DMS 273 treated with DMSO at 0.1 percent for 48 hours (cell line): ENCODE results near the gene PDE1C.
"Not testable (repeated sequence)": the region's sequence is repeated elsewhere in the genome, so short reads cannot be mapped to it uniquely, and the experiment has no call there.

Experiments
- DNase-seq: peaks from one replicate; lab custom pipeline; 2025; lab: John Stamatoyannopoulos, UW

The PDE1C gene

DNA sequence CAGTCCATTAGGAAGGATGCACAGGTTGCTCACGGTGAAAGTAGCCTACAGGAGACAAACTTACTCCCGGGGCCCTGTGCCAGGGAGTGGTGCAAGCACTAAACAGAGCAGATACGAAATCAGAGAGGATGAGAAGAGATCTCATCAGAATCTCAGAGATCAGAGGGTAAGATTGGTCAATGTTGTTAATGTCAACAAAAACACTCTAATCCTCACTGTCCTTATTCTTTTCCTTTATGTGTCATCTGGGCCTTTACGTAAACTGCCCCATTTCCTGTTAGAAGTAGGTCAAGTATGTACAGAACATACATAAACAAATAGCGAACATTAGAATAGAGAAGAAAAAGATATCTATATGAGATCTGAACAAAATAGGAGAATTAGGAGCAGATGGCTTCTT is 220.1 kb downstream of the PDE1C start:
- DNase-seq, result no peak

GRCh38 chr7:31835471-31835870 is 234.7 kb downstream of the PDE1C start:
- DNase-seq, result no peak

- not testable (repeated sequence) for DNase-seq
These were observed 236.6 kb downstream of the PDE1C start for GRCh38 chr7:31833625-31834024.

- DNase-seq, result no peak
These were observed 241.7 kb downstream of the PDE1C start for GRCh38 chr7:31828520-31828919.

DNA sequence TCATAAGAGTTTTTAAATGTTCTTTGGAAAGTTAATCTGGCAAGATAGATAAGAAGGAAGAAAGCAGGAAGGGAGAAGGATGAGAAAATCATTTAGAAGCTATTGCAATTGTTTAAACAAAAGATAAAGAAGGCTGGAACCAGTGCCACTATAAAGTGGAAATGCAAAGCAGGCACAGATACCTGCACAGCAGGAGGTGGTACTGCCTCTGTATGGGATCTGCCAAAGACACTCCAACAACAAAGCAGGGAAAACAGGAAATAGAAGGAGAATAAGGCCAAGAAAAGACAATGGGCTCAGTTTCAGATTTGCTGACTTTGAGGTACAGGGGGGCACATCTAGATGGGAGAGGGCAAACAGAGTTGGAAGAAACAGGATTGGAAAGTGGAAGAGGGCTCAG is 244.6 kb downstream of the PDE1C start:
- DNase-seq, result no peak

GRCh38 chr7:31819031-31819430 is 251.2 kb downstream of the PDE1C start:
- DNase-seq, result no peak

DNA sequence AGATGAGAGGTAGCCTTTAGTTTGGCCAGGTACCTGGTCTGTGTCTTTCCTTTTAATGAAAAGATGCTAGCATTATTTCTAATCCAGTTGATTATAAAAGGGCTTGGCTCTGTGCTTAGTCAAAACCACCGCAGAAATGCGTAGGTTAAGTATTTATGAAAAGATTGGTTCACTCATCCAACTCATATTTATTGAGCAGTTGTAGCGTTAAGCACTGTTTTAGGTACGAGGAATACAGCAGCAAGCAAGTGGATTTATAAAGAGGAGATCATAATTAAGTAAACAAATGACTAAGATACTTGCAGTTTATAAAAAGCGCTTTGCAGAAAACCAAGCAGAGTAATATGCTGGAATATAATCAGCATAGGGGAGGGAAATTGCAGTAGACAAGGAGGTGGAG is 253.4 kb downstream of the PDE1C start:
- DNase-seq, result no peak

DNA sequence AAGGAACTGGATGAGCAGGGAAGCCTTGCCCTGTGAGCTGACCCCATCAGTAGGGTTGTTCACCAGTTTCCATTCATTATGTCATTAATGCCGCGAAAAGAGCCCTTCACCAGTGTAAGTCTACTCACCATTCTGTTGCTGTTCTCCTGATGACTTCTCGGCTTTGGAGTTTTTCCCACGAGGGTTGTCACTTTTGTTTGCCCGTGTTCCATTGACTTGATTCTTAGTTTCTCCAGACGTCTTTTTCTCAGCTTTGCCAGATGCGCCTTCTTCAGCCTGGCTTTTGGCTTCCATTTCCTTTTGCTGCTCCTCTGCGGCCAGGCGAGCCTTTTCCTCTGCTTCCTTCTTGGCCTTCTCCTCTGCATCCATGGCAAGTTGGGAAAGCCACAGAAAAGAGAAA is 254.4 kb downstream of the PDE1C start:
- DNase-seq, result no peak

DNA sequence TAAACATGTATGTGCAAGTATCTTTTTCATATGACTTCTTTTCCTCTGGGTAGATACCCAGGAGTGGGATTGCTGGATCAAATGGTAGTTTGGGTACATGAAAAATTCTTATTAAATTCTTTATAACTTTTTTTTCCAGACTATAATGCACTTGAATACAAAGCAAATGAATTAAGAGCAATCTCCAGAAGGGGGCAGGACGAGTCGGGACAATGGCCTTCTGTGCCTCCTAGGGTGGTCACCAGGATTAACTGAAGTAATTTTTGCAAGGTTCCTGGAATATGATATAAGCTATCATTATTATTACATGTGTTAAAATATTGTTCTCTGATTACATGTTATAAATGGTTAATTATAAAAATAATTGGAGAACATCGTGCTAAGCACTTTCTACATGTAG is 256.0 kb downstream of the PDE1C start:
- DNase-seq, result no peak

- DNase-seq, result no peak
These were observed 258.4 kb downstream of the PDE1C start for GRCh38 chr7:31811650-31812461.

DNA sequence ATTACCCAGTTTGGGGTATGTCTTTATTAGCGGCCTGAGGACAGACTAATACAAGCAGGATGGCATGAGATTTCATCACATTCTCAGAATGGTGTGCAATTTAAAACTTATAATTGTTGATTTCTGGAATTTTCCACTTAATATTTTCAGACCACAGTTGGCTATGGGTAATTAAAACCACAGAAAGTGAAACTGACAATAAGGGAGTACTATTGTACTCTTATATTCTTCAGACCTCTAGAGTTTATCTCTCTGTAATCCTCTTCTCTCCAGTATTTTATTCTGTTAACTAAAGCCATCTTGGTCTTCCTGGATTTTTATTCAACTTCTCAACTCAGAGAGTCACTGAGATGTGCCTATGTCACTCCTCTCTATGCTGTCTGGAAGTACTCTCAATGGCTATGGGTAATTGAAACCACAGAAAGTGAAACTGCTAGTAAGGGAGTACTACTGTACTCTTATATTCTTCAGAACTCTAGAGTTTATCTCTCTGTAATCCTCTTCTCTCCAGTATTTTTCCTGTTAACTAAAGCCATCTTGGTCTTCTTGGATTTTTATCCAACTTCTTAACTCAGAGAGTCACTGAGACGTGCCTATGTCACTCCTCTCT is 264.9 kb downstream of the PDE1C start:
- no peak for DNase-seq

- no peak for DNase-seq
These were observed 273.8 kb downstream of the PDE1C start for GRCh38 chr7:31796375-31796774.

- DNase-seq, result no peak
These were observed 275.3 kb downstream of the PDE1C start for GRCh38 chr7:31794851-31795344.

GRCh38 chr7:31791881-31792280 is 278.3 kb downstream of the PDE1C start:
- DNase-seq, result no peak

DNA sequence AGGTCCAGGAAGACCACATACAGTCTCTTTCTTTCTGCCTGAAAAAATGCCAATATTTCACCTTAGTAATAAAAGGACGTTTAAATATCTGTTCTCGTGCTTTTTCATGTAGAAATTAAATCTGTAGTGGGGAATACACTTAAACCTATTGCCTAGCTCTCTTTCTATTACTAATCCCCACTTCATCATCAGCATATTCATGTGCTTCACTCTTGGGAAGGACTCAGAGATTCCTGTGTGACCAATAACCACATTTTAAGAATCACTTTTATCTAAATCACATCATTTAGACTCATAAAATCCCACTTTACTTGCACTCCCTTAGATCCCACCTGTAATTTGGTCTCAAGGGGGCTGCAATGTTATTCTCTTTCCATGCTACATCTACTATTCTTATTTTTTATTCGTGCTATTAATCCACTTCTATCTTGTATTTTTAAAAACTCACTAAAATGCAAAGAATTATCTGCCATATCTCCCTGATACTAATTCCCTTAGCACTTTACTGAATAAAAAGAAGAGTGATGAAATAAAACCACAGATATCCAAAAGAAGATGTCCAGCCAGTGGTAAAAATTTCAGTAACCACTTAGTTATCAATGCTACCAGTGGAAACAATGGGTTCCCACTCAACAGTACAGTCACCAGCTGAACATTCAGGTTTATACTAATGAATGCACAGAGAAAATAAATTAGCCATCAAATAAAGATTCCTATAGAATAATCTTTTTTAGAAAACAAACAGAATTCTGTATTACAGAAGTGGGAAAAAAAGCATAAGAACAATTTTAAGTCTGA is 281.1 kb downstream of the PDE1C start:
- DNase-seq, result no peak

- DNase-seq, result no peak
These were observed 281.8 kb downstream of the PDE1C start for GRCh38 chr7:31788445-31788844.

- DNase-seq, result no peak
These were observed 283.9 kb downstream of the PDE1C start for GRCh38 chr7:31786326-31786725.

DNA sequence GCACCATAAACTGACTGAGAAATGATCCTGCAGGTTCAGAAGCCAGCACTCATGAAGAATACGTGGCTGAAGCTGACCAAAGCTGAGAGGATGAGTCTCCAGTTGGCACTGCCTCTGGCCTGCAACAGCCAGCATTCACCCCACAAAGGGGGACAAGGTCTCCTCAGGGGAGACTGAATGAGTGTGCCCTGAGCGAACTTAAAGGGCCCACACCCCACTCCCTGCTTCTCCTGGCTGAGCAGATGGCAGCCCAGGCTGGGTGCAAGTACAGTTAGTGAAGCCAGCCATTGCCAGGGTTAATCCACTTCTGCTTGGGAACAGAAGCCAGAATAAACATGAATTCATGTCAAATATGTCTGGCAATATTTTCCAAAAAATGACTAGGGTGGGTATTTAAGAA is 285.1 kb downstream of the PDE1C start:
- DNase-seq, result no peak

- DNase-seq, result no peak
These were observed 287.0 kb downstream of the PDE1C start for GRCh38 chr7:31783221-31783620.

DNA sequence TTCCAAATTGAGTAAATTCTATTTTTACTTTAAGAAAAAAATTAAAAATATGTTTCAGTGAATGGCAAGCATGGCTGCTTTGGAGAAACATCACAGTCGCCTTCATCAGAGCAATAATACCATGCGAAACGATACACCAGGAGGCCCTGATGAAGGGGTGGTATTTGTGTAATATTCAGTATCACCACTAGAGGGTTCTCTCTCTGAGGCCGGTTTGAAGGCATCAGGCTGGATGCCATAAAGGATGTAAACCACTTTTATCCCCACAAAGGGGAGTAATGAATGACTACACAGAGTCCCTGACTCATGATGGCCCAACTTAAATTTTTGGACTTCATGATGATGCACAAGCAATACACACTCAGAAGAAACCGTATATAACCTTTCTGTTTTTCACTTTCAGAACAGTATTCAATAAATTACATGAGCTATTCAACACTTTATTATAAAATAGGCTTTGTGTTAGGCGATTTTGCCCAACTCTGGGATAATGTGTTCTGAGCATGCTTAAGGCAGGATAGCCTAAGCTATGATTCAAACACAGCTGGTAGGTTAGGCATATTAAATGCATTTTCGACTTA is 287.7 kb downstream of the PDE1C start:
- DNase-seq, result peak; percentile 54

GRCh38 chr7:31778296-31778695 is 291.9 kb downstream of the PDE1C start:
- no peak for DNase-seq

DNA sequence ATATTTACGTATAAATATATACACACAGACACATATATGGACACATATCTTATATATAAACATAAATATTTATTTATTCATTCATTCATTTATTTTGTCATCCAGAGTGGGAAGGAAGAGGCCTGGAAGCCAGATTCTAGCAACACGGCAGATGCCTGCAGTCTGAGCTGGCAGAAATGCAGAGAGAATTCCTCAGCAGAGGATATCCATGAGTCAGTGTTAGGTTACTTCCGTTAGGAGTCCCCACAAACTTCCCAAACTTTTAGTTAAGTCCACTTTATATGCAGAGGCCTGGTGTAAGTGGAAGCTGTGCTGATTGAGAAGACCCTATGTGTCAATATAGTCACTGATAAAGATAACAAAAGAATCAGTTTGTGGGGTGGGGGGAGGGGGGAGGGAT is 293.6 kb downstream of the PDE1C start:
- DNase-seq, result no peak
